ENCODE measurements around the gene DHCR24.

GRCh38 chr1:54816951-54817350, 70.0 kb downstream of the DHCR24 start:
- TF ChIP-seq CTCF (IDR thresholded peaks at IDR 0.05 in 8 of 11, conservative IDR thresholded peaks at IDR 0.05 in 3 of 11) (no peak), POLR2AphosphoS5 (IDR thresholded peaks at IDR 0.05) (no peak), POLR2A (IDR thresholded peaks at IDR 0.05) (no peak)

All from spleen (tissue), 7 donors.